Forelimb muscle (tissue), 1 donor: Measurements from ENCODE around the gene PCK2. TPM values are rescaled to one million over a fixed set of nuclear protein-coding genes. Genes with fewer than 3 reads are reported as not detected.
A peak's percentile ranks its signal among the peaks of the same experiment; 100 is the strongest.
"Not testable (repeated sequence)": the region's sequence is repeated elsewhere in the genome, so short reads cannot be mapped to it uniquely, and the experiment has no call there.

ENCODE experiments used
- DNase-seq: peaks from one replicate; pipeline ENCODE4 v3.0.0-alpha.2; 2013; ENCODE audit warnings: low read depth
- polyA plus RNA-seq: library from polyadenylated mRNA; unstranded; fragments of 120-200 nt; gene quantifications from one replicate; pipeline ENCODE4 v1.2.1, GENCODE V29; 2013; ENCODE audit not compliant: insufficient read length

Gene PCK2
- 3.6 TPM for polyA plus RNA-seq

DNA sequence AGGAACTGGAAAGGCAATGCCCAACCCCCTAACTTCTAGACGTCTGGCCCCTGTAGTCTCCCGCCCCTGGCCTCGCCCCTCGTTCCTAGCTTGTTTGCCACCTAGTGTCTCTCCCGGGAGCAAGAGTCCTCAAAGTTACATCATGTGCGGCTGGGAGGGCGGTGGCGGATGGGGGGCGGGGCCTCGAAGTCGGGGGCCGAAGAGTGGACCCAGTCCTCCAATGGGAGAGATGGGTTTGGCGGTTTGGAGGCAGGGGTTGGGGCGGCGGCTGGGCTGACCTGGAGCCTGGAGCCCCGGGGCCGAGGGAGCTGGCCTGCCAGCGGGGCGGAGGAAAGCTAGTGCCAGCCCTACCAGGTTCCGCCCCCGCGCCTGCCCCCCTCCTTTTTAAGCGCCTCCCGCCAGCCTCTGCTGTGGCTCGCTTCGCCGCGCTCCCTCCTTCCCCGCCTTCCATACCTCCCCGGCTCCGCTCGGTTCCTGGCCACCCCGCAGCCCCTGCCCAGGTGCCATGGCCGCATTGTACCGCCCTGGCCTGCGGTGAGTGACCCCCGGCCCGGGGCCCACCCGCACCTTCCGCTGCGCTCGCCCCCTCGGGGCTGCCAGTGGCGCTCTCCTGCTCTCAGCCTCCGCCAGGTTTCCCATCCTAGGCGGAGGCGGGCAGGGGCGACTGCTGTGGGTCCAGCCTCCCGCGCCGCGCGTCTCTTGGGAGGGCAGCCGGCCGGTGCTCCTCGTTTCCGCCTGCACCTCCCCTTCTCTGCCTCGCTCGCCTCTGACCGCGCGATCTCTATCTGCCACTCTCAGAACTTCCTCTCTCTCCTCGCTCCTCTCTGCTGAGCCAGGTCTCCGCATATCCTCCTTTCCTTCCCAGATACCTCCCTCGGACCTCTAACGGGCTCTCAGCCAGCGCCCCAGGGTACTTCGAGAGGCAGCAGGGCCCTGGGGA lies at the start of gene PCK2:
Gene PCK2, plus strand, starts transcription at position 411 of the 940 bp plus-strand sequence. Its CDS starts 95 bp downstream, at position 506.
- DNase-seq: no peak

DNA sequence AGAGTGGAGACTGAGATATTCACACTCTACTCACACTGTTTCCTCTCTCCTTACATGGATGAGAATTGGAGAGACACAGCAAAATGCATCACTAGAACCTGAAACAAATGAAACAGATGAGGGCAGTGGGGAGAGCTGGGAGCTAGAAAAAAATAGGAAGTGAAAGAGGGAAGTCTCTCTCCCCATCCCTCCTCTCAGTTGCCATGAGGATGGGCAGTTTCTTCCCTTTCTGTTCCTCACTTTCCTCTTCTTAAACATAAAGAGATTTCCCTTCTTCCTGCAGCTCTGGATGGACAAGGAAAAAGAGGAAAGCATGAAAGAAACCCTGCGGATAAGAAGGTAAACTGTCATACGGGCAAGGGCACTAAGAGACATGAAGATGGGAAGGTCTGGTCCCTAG lies 45.1 kb upstream of the PCK2 start:
- DNase-seq: not testable (repeated sequence)

DNA sequence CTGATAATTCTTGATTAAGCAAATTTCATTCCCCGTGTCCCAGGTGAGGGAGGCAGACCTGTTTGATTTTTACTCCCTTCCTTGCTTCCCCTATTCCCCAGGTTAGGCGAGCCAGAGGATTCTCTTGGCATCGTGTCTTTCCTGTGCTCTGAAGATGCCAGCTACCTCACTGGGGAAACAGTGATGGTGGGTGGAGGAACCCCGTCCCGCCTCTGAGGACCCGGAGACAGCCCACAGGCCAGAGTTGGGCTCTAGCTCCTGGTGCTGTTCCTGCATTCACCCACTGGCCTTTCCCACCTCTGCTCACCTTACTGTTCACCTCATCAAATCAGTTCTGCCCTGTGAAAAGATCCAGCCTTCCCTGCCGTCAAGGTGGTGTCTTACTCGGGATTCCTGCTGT lies 43.4 kb upstream of the PCK2 start:
- DNase-seq: not testable (repeated sequence)

GRCh38 chr14:24051176-24051788 lies 42.8 kb upstream of the PCK2 start:
- DNase-seq: no peak

GRCh38 chr14:24051789-24052655 lies 42.1 kb upstream of the PCK2 start, which contains the start of gene CARMIL3:
TSS of gene CARMIL3 (plus strand) at chr14:24052009. CDS start at chr14:24052154, 145 bp downstream.
- DNase-seq: no peak

DNA sequence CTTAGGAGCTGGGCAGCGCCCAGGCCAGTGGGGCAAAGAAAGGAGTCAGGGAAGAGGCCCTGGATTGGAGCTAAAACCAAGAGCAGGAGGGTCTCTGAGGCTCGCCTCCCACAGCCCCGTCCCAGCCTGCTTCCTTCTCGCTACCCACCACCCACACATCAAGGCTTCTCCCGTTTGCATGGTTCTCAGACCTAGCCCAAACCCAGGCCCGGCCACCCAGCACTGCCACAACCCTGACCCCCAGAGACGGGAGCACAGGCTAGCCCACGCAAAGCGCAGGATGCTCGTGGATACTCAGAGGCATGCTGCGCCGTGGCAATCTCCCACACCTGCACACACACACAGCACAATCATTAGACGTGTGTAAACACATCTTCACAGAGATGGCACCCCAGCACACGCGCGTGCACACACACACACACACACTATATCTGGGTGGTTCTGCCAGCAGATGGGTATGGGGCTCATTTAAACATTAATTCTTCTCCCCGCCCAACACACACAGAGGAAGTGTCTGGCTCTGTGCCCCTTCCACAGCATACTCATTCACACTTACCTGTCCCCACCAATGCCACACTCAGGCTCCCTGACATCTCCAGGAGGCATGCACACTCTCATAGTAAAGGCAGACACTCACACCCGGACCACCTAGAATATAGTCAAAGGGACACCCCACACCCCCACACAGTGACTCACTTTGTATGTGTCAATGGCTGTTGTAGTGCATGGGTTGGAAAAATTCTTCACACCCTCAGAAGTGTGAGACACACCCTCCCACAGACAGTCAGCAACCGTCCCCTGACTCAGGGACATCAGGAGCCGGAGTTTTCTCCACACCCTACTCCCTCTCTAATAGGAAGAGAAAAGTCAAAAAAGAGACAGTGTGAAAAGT lies 41.2 kb upstream of the PCK2 start:
- no peak for DNase-seq

- no peak for DNase-seq
Observed at GRCh38 chr14:24053548-24054323, 40.4 kb upstream of the PCK2 start.

DNA sequence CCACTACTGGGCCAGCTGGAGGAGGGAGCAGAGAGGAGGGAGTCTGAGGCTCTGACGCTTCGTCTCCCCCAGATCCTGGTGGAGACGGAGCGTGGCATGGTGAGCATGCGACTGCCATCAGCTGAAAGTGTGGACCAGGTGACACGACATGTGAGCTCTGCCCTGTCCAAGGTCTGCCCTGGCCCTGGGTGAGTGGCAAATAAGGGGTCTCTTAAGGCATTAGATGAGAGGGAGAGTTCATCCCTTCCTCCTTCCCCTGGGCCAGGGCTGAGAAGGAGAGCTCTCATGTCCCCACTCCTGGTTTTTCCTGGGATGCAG lies 39.8 kb upstream of the PCK2 start:
- DNase-seq: no peak

DNA sequence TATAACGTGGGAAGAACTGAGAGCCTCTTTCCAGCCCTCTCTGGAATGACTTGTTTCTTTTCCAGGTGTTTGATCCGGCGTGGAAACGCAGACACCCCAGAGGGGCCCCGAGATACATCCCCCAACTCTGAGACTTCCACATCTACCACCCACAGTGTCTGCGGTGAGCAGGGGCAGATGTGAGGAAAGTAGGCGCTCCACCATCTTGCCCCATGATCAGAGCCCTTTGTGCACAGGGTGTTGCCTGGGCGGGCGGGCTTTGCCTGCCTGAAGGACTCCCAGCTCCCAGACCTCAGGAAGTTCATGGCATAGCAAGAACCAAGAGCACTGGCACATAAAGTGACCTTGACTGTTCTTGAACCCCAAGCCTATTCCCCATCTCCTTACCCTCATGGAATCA lies 39.5 kb upstream of the PCK2 start:
- DNase-seq: no peak

DNA sequence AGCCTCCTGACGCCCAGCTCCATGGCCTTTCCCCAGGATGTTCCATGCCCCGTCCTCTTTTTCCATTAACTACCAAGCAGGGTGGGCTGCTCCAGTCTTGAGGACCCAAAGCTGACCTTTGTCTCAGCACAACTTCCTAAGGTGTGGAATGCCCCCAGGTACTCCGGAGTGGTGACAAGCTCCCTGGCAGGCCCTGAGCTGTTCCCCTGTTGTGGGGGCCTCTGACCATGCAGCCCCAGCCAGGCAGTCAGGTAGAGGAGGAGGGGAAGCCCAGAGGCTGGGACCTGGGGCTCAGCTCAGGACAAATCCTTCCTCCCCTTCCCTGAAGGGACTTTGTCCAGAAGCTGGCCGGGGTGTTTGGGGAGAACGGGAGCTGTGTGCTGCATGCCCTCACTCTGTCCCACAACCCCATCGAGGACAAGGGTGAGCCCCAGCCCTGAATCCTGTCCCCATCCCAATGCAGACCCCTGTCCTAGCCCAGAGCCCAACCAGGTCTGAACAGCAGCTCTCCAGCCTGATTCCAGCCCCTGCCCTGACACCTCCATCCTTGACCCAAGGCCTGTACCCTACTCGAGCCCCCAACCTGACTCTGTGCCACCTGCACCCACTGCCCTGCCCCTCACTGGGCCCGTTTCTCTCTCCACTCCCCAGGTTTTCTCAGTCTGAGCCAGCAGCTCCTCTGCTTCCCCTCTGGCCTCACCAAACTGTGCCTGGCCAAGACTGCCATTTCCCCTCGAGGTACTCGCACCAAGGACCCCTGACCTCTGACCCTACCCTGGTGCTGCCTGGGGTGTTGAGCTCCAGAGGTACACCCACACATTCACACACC lies 37.9 kb upstream of the PCK2 start:
- no peak for DNase-seq

GRCh38 chr14:24056800-24057184 lies 37.3 kb upstream of the PCK2 start:
- DNase-seq: no peak

GRCh38 chr14:24057271-24057670 lies 36.8 kb upstream of the PCK2 start:
- DNase-seq: no peak

- no peak for DNase-seq
Observed at GRCh38 chr14:24057867-24058259, 36.2 kb upstream of the PCK2 start.

GRCh38 chr14:24058260-24058950 lies 35.7 kb upstream of the PCK2 start:
- DNase-seq: peak; percentile 58

GRCh38 chr14:24058951-24059475 lies 35.1 kb upstream of the PCK2 start:
- DNase-seq: no peak

GRCh38 chr14:24059841-24060388 lies 34.2 kb upstream of the PCK2 start:
- no peak for DNase-seq

- no peak for DNase-seq
Observed at GRCh38 chr14:24060443-24060842, 33.7 kb upstream of the PCK2 start.
